ENCODE data around the gene ERCC8. TPM values are rescaled to one million over a fixed set of nuclear protein-coding genes. Genes with fewer than 3 reads are reported as not detected.
"Not testable (repeated sequence)": the region's sequence is repeated elsewhere in the genome, so short reads cannot be mapped to it uniquely, and the experiment has no call there.

ERCC8 gene
- total RNA-seq, 2 experiments from 2014 or later = 7.6 to 9.8 TPM

DNA sequence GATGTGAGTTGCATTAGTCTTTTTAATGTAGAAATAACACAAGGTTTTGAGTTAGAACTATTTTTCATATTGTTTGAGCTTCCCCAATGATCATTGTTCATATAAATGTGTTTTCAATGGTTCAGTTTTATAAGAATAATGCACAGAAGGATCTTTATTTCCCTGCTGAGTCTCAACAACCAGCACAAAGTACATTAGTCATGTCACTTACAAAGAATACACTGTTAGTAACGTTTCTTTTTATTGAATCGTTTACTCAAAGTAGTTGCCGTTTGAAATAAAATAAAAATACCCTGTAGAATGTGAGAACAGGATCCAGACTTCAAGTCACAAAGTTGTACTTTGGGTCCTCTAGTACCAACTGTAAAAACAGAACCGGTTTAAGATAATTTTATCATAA, 41.5 kb downstream of the ERCC8 start:
- peaks cover 2% of the 10 kb centered on the region for H3K36me3 Mint-ChIP-seq (ENCODE audit: low read depth)
- no peak overlapping the region for H3K4me3 Mint-ChIP-seq
- DNase-seq = no peak
- ATAC-seq = no peak
- H3K27me3 Mint-ChIP-seq (ENCODE audit: low read depth) = no peaks in the 10 kb centered on the region
- peaks cover 6% of the 10 kb centered on the region for H3K4me1 Mint-ChIP-seq (ENCODE audit: low read depth)
- ChIA-PET CTCF (no interaction called here), POLR2A (no interaction called here)
- no peaks in the 10 kb centered on the region for H3K9me3 Mint-ChIP-seq (ENCODE audit: insufficient read depth)
- H3K27ac Mint-ChIP-seq = no peak overlapping the region

DNA sequence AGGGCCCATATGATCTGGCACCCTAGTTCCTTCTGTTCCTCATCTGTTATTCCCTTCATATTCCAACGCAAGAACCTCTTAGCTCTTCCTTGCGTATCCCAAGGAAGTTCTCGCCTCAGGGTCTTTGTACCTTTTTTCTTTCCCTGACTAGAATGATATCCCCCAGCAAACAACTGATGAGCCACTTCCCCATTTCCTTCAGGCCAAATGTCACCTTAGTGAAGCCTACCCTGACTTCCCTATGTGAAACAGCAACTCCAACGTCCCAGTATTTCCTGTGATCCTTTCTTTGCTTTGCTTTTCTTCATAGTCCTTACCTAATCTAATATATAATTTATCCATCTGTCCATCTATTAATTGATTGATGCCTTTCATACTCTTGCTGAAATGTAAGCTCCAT, 47.9 kb downstream of the ERCC8 start:
- Mint-ChIP-seq H3K27me3 (ENCODE audit: low read depth) (no peaks in the 10 kb centered on the region), H3K36me3 (ENCODE audit: low read depth) (peaks cover 22% of the 10 kb centered on the region), H3K4me1 (ENCODE audit: low read depth) (no peaks in the 10 kb centered on the region), H3K27ac (no peak overlapping the region), H3K4me3 (no peak overlapping the region), H3K9me3 (ENCODE audit: insufficient read depth) (no peaks in the 10 kb centered on the region)
- no peak for DNase-seq
- CTCF ChIA-PET = no interaction called here
- ATAC-seq = no peak
- POLR2A ChIA-PET = no interaction called here

DNA sequence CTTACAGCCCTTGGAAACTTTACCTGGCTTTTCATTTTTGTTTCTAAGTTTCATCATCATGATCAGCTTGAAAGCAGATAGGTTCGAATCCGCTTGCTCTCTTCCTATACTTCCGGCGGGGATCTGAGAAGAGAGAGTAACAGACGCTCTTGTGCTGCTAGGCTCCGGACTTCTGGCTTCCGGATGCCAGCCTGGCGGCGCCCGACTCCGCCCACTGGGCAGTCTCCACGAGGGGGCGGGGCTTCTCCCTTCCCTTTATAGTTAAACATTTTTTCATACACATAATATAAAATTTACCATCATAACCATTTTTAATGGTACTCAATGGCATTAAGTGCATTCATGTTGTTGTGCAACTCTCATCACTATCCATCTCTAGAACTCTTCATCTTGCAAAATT, 51.3 kb downstream of the ERCC8 start:
- DNase-seq (no peak), ATAC-seq (no peak)
- no peaks in the 10 kb centered on the region for H3K9me3 Mint-ChIP-seq (ENCODE audit: insufficient read depth)
- H3K4me3 Mint-ChIP-seq = no peak overlapping the region
- H3K36me3 Mint-ChIP-seq (ENCODE audit: low read depth) = peaks cover 20% of the 10 kb centered on the region
- ChIA-PET POLR2A (no interaction called here), CTCF (no interaction called here)
- no peaks in the 10 kb centered on the region for H3K4me1 Mint-ChIP-seq (ENCODE audit: low read depth)
- no peak overlapping the region for H3K27ac Mint-ChIP-seq
- H3K27me3 Mint-ChIP-seq (ENCODE audit: low read depth) = no peaks in the 10 kb centered on the region

DNA sequence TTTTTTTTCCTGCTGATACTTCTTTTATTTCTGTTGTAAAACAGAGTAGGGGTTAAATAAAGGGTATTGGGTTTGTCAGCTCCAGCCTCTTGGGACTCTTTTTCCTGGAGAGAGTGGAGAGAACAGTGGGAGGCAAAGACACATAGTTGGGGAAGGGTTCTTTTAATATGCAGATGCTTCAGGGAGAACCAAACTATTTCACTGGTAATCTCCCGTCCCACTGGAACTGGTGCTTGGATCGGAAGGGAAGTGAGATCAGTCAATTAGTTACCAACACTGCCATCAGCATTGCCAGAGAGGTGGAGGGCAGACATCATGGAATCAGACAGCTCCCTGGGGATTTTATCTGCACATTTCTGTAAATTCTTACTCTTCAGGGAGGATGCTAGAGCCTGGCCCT, 53.2 kb downstream of the ERCC8 start:
- CTCF ChIA-PET = no interaction called here
- no peak for DNase-seq
- no peaks in the 10 kb centered on the region for H3K9me3 Mint-ChIP-seq (ENCODE audit: insufficient read depth)
- H3K4me1 Mint-ChIP-seq (ENCODE audit: low read depth) = no peaks in the 10 kb centered on the region
- no peaks in the 10 kb centered on the region for H3K27me3 Mint-ChIP-seq (ENCODE audit: low read depth)
- ATAC-seq = no peak
- no peak overlapping the region for H3K4me3 Mint-ChIP-seq
- POLR2A ChIA-PET = no interaction called here
- peaks cover 15% of the 10 kb centered on the region for H3K36me3 Mint-ChIP-seq (ENCODE audit: low read depth)
- H3K27ac Mint-ChIP-seq = no peak overlapping the region

DNA sequence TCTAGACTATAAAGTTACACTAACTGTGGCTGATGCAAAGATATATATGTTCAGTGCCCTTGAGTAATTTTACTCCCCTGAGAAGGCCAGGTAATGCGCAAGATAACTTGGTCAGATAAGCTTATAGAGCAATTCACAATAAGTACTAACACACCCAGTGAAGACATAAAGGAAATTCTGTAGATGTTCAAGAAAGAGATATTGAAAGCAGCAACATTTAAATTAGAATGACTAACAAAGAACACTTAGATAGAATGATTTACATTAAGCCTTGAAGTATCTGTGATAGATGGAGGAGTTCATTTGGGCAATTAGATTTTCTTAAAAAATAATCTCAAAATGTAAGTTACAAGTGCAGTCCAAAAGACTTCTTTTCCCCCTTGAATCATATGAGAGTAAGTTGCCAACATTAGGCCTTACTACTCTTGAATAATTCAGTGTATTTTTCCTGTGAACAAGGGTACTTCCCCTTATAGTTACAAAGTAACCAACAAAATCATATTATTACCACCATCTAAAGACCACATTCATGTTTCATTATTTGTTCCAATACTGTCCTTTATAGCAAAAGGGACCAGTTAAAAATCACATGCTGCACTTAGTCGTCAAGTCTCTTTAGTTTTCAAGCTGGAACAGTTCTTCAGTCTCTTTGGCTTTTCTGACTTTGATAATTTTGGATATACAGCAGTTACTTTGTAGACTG, 56.4 kb downstream of the ERCC8 start:
- ChIA-PET POLR2A (no interaction called here), CTCF (no interaction called here)
- Mint-ChIP-seq H3K9me3 (ENCODE audit: insufficient read depth) (no peaks in the 10 kb centered on the region), H3K4me1 (ENCODE audit: low read depth) (no peaks in the 10 kb centered on the region), H3K36me3 (ENCODE audit: low read depth) (peaks cover 11% of the 10 kb centered on the region), H3K27ac (no peak overlapping the region), H3K27me3 (ENCODE audit: low read depth) (no peaks in the 10 kb centered on the region), H3K4me3 (no peak overlapping the region)
- no peak for DNase-seq
- ATAC-seq = no peak

DNA sequence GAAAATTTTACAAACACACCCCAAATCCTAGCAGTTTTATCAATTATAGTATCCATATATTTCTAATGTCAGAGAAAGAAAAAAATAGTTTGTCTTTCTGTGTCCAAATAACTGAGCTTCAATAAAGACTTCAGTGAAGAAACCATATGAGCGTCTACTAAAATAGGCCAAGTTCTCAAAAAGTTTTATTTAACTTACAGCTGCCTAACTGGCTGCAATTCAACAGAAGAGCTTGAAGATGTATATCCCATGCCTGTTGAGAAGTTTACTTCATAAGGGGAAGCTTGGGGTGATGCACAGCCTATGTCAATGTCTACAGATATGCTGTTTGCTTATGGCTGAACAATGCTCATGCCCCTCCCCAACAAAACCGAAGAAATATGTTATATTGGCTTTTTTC, 57.1 kb downstream of the ERCC8 start:
- no peaks in the 10 kb centered on the region for H3K27me3 Mint-ChIP-seq (ENCODE audit: low read depth)
- H3K36me3 Mint-ChIP-seq (ENCODE audit: low read depth) = peaks cover 9% of the 10 kb centered on the region
- no peaks in the 10 kb centered on the region for H3K4me1 Mint-ChIP-seq (ENCODE audit: low read depth)
- H3K27ac Mint-ChIP-seq = no peak overlapping the region
- DNase-seq (no peak), ATAC-seq (no peak)
- no peak overlapping the region for H3K4me3 Mint-ChIP-seq
- POLR2A ChIA-PET = no interaction called here
- CTCF ChIA-PET = no interaction called here
- H3K9me3 Mint-ChIP-seq (ENCODE audit: insufficient read depth) = no peaks in the 10 kb centered on the region

DNA sequence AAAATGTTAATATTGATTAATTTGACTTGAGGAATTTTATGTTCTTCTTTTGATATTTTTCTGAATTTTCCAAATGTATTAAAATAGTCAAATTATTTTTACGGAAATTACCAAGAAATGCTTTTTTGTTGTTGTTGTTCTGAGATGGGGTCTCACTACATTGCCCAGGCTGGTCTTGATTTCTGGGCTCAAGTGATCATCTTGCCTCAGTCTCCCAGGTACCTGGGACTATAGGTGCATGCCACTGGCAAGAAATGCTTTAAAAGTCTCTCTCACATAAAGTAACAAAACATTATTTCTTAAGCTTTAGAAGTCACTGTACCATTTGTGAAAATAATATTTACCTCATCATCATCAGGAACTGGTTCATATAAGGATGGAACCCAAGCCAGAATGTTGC, 57.8 kb downstream of the ERCC8 start:
- no peak for DNase-seq
- Mint-ChIP-seq H3K9me3 (ENCODE audit: insufficient read depth) (no peaks in the 10 kb centered on the region), H3K4me3 (no peak overlapping the region), H3K27ac (no peak overlapping the region), H3K27me3 (ENCODE audit: low read depth) (no peaks in the 10 kb centered on the region), H3K4me1 (ENCODE audit: low read depth) (no peaks in the 10 kb centered on the region), H3K36me3 (ENCODE audit: low read depth) (peaks cover 7% of the 10 kb centered on the region)
- ChIA-PET CTCF (no interaction called here), POLR2A (no interaction called here)
- ATAC-seq = no peak

DNA sequence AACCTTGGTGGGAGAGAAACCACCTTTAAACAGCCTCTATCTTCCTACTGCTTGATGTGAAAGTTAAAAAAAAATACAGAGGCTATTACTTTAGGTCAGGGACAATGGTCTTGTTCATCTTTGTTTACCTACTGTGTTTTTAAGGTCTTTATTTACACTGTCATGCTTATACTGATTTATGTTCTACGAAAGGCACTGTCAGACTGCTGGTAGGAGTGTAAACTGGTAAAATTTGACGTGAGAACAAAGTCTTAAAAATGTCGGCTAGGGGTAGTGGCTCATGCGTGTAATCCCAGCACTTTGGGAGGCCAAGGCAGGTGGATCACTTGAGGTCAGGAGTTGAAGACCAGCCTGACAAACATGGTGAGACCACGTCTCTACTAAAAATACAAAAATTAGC, 58.7 kb downstream of the ERCC8 start:
- H3K4me1 Mint-ChIP-seq (ENCODE audit: low read depth) = no peaks in the 10 kb centered on the region
- DNase-seq (no peak), ATAC-seq (no peak)
- CTCF ChIA-PET = no interaction called here
- no peaks in the 10 kb centered on the region for H3K27me3 Mint-ChIP-seq (ENCODE audit: low read depth)
- H3K9me3 Mint-ChIP-seq (ENCODE audit: insufficient read depth) = no peaks in the 10 kb centered on the region
- peaks cover 10% of the 10 kb centered on the region for H3K36me3 Mint-ChIP-seq (ENCODE audit: low read depth)
- POLR2A ChIA-PET = no interaction called here
- no peak overlapping the region for H3K4me3 Mint-ChIP-seq
- H3K27ac Mint-ChIP-seq = no peak overlapping the region

DNA sequence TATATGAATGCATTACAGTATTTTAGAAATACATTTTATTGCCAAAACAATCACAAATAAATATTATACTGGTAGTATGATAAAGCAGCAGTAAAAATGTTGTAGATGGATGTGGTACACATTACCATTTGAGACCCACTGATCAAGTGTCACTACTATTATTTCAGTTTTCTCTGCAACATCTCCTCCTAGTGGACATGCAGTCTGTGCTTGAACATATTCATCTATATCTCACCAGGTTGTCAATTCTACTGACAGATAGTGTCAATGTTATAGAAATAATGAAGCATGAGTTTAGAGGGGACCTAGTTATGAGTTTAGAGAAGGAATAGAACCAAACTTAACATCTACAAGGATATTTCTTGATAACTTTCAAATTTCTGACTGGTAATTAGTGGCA, 61.6 kb downstream of the ERCC8 start:
- H3K27me3 Mint-ChIP-seq (ENCODE audit: low read depth) = no peaks in the 10 kb centered on the region
- H3K4me1 Mint-ChIP-seq (ENCODE audit: low read depth) = no peaks in the 10 kb centered on the region
- DNase-seq (no peak), ATAC-seq (no peak)
- POLR2A ChIA-PET = no interaction called here
- H3K4me3 Mint-ChIP-seq = no peak overlapping the region
- CTCF ChIA-PET = no interaction called here
- no peak overlapping the region for H3K27ac Mint-ChIP-seq
- no peaks in the 10 kb centered on the region for H3K9me3 Mint-ChIP-seq (ENCODE audit: insufficient read depth)
- H3K36me3 Mint-ChIP-seq (ENCODE audit: low read depth) = peaks cover 9% of the 10 kb centered on the region

DNA sequence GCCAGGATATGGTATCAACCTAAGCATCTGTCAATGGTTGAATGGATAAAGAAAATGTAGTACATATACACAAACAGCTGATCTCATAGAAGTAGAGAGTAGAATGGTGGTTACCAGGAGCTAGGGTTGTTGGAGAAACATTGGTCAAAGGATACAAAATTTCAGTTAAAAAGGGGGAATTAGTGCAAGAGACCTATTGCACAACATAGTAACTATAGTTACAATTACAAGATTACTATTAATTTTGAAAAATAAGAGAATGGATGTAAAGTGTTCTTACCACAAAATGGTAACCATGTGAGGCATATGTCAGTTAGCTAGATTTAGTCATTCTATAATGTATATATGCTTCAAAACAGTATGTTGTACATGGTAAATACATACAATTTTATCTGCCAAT, 72.0 kb downstream of the ERCC8 start:
- peaks cover 9% of the 10 kb centered on the region for H3K36me3 Mint-ChIP-seq (ENCODE audit: low read depth)
- POLR2A ChIA-PET = no interaction called here

DNA sequence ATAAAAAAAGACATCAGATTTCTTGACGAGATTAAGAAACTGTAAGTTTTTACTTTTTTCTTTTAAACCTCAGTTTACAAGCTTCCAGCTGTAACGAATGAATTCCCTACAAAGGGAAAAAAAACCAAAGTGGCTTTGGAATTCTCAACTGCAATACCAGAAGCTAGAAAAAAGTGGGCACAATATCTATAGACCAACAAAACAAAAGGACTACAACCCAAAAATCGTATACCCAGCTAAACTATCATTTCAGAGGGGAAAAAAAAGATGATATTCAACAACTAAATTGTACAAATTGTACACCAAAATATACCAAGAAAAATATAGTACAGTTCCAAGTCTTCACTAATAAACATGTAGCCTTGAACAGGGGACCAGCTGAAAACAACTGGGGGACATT, 74.0 kb downstream of the ERCC8 start:
- ChIA-PET CTCF (no interaction called here), POLR2A (no interaction called here)
- H3K9me3 Mint-ChIP-seq (ENCODE audit: insufficient read depth) = peaks cover 11% of the 10 kb centered on the region
- no peak overlapping the region for H3K27ac Mint-ChIP-seq
- H3K27me3 Mint-ChIP-seq (ENCODE audit: low read depth) = no peaks in the 10 kb centered on the region
- ATAC-seq (no peak), DNase-seq (no peak)
- no peaks in the 10 kb centered on the region for H3K4me1 Mint-ChIP-seq (ENCODE audit: low read depth)
- H3K36me3 Mint-ChIP-seq (ENCODE audit: low read depth) = peaks cover 9% of the 10 kb centered on the region
- no peak overlapping the region for H3K4me3 Mint-ChIP-seq

More for the DNA sequence above, 72.0 kb downstream of the ERCC8 start:
- Mint-ChIP-seq H3K4me3 (no peak overlapping the region), H3K9me3 (ENCODE audit: insufficient read depth) (peaks cover 11% of the 10 kb centered on the region), H3K27me3 (ENCODE audit: low read depth) (no peaks in the 10 kb centered on the region), H3K4me1 (ENCODE audit: low read depth) (no peaks in the 10 kb centered on the region), H3K27ac (no peak overlapping the region)
- DNase-seq (no peak), ATAC-seq (no peak)
- CTCF ChIA-PET = no interaction called here

DNA sequence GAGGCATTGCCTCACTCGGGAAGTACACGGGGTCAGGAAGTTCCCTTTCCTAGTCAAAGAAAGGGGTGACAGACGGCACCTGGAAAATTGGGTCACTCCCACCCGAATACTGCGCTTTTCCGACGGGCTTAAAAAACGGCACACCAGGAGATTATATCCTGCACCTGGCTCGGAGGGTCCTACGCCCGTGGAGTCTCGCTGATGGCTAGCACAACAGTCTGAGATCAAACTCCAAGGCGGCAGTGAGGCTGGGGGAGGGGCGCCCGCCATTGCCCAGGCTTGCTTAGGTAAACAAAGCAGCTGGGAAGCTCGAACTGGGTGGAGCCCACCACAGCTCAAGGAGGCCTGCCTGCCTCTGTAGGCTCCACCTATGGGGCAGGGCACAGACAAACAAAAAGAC, 84.3 kb downstream of the ERCC8 start:
- not testable (repeated sequence) for DNase-seq

DNA sequence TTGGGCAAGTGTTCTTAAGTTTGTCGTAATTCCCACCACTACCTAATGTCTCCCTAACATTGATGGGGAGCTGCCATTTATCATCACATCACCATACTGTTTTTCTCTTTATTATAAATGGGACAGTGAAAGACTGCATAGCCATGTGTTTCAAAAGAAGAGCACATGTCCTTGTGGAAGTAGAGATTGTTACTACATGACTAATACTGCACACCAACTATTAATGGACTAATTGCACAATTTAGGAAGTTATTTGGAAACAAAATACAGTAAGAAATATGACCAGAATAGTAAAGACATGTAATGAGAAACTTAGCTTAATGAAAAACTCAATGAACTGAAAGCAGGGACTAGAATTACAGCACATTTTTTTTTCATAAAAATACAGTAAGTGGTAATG, 88.8 kb downstream of the ERCC8 start:
- ChIA-PET POLR2A (no interaction called here), CTCF (interaction anchor here (0.7 kb wide), 1 partner anchor 362 kb away, joined by 3 read pairs; no protein-coding TSS in a partner anchor)
- no peak overlapping the region for H3K27ac Mint-ChIP-seq
- no peaks in the 10 kb centered on the region for H3K27me3 Mint-ChIP-seq (ENCODE audit: low read depth)
- H3K9me3 Mint-ChIP-seq (ENCODE audit: insufficient read depth) = peaks cover 4% of the 10 kb centered on the region
- DNase-seq = no peak
- no peaks in the 10 kb centered on the region for H3K4me1 Mint-ChIP-seq (ENCODE audit: low read depth)
- no peaks in the 10 kb centered on the region for H3K36me3 Mint-ChIP-seq (ENCODE audit: low read depth)
- ATAC-seq = no peak
- H3K4me3 Mint-ChIP-seq = no peak overlapping the region

More for the DNA sequence above, 84.3 kb downstream of the ERCC8 start:
- H3K4me1 Mint-ChIP-seq (ENCODE audit: low read depth); H3K27ac Mint-ChIP-seq; H3K4me3 Mint-ChIP-seq; H3K27me3 Mint-ChIP-seq (ENCODE audit: low read depth); H3K9me3 Mint-ChIP-seq (ENCODE audit: insufficient read depth); CTCF ChIA-PET; ATAC-seq; H3K36me3 Mint-ChIP-seq (ENCODE audit: low read depth); POLR2A ChIA-PET: not testable (repeated sequence)
